Neural crest cell (in vitro differentiated cells): ENCODE results near the gene CCDC92. TPM values are rescaled to one million over a fixed set of nuclear protein-coding genes. Genes with fewer than 3 reads are reported as not detected.

Source experiments
- DNase-seq: peaks from one replicate; pipeline ENCODE4 v3.0.0; 2021; ENCODE audit warnings: low read depth, mixed read lengths, low spot score
- H3K27ac Mint-ChIP-seq: one replicate; pipeline ENCODE4 v1.8.0; 2021; ENCODE audit warnings: mild to moderate bottlenecking, mixed read lengths; ENCODE audit not compliant: unreplicated experiment
- H3K27me3 Mint-ChIP-seq: 2 replicates; pipeline ENCODE4 v1.8.0; 2021; ENCODE audit warnings: low read depth, mild to moderate bottlenecking, mixed read lengths
- H3K36me3 Mint-ChIP-seq: 2 replicates; pipeline ENCODE4 v1.8.0; 2021; ENCODE audit warnings: low read depth, mild to moderate bottlenecking, mixed read lengths
- H3K4me1 Mint-ChIP-seq: 2 replicates; pipeline ENCODE4 v1.8.0; 2021; ENCODE audit warnings: mixed read lengths
- H3K4me3 Mint-ChIP-seq: one replicate; pipeline ENCODE4 v1.8.0; 2021; ENCODE audit warnings: mild to moderate bottlenecking, mixed read lengths
- H3K9me3 Mint-ChIP-seq: 2 replicates; pipeline ENCODE4 v1.8.0; 2021; ENCODE audit warnings: mixed read lengths
- CTCF ChIP-seq: fragments of 200-600 bp; sonication (generic); conservative IDR thresholded peaks from 2 replicates; pipeline ENCODE4 v1.5.0; 2021; ENCODE audit warnings: antibody characterized with exemption, mild to moderate bottlenecking
- total RNA-seq: library from RNA; stranded (reverse); gene quantifications from 2 replicates; pipeline ENCODE4 v1.2.1, GENCODE V29; 2021

Gene CCDC92
- total RNA-seq, 1 donor from 2014 or later: 33.5 TPM

- H3K27ac Mint-ChIP-seq: no peak overlapping the region
- peaks cover 7% of the 10 kb centered on the region for H3K27me3 Mint-ChIP-seq
- H3K4me1 Mint-ChIP-seq: peaks cover 31% of the 10 kb centered on the region
- TF ChIP-seq CTCF: no peak
- H3K4me3 Mint-ChIP-seq: no peak overlapping the region
- no peaks in the 10 kb centered on the region for H3K9me3 Mint-ChIP-seq
- H3K36me3 Mint-ChIP-seq: no peaks in the 10 kb centered on the region
- no peak for DNase-seq
These were observed 8.8 kb downstream of the CCDC92 start for GRCh38 chr12:123963821-123964220.

- Mint-ChIP-seq H3K4me3 (no peak overlapping the region), H3K27ac (no peak overlapping the region), H3K27me3 (peaks cover 7% of the 10 kb centered on the region), H3K9me3 (no peaks in the 10 kb centered on the region), H3K4me1 (peaks cover 22% of the 10 kb centered on the region), H3K36me3 (no peaks in the 10 kb centered on the region)
- no peak for DNase-seq
- no peak for TF ChIP-seq CTCF
These were observed 10.1 kb downstream of the CCDC92 start for GRCh38 chr12:123962513-123962912.

GRCh38 chr12:123961585-123962345 lies 10.9 kb downstream of the CCDC92 start:
- Mint-ChIP-seq H3K36me3 (peaks cover 4% of the 10 kb centered on the region), H3K4me3 (no peak overlapping the region), H3K4me1 (peaks cover 20% of the 10 kb centered on the region), H3K27ac (no peak overlapping the region), H3K9me3 (no peaks in the 10 kb centered on the region), H3K27me3 (peaks cover 7% of the 10 kb centered on the region)
- no peak for TF ChIP-seq CTCF
- no peak for DNase-seq

DNA sequence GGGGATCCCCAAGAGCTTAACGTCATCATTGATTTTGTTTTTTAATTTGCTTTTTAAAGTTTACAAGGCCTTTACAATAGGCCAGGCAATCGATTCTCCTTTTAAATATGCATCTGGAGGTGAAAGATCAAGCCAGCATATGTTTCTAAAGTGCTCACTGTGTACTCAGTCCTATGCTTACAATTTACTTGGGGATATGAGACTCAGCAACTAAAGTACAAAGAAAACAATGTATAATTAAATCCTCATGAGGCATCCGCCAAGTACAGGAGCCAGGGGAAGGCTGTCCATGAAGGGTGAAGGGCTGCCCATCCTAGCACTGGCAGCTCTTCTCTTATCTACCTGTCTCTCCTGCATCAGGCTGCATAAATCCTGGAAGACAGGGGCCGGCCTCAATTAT lies 11.8 kb downstream of the CCDC92 start:
- peaks cover 26% of the 10 kb centered on the region for H3K4me1 Mint-ChIP-seq
- no peaks in the 10 kb centered on the region for H3K9me3 Mint-ChIP-seq
- H3K4me3 Mint-ChIP-seq: no peak overlapping the region
- no peak for DNase-seq
- H3K27ac Mint-ChIP-seq: no peak overlapping the region
- no peak for TF ChIP-seq CTCF
- peaks cover 7% of the 10 kb centered on the region for H3K27me3 Mint-ChIP-seq
- peaks cover 4% of the 10 kb centered on the region for H3K36me3 Mint-ChIP-seq

GRCh38 chr12:123960029-123960735 lies 12.4 kb downstream of the CCDC92 start:
- Mint-ChIP-seq H3K27me3 (peaks cover 7% of the 10 kb centered on the region), H3K27ac (no peak overlapping the region), H3K4me3 (no peak overlapping the region), H3K36me3 (peaks cover 4% of the 10 kb centered on the region), H3K9me3 (no peaks in the 10 kb centered on the region), H3K4me1 (peaks cover 26% of the 10 kb centered on the region)
- TF ChIP-seq CTCF: no peak
- no peak for DNase-seq
